ENCODE measurements around the gene GP9. TPM values are rescaled to one million over a fixed set of nuclear protein-coding genes. Genes with fewer than 3 reads are reported as not detected.

GP9 gene
- total and polyA plus RNA-seq, 9 of the 15 experiments (the other 6 are each of a cell fraction or from before 2014, with no cell fraction given): not detected

DNA sequence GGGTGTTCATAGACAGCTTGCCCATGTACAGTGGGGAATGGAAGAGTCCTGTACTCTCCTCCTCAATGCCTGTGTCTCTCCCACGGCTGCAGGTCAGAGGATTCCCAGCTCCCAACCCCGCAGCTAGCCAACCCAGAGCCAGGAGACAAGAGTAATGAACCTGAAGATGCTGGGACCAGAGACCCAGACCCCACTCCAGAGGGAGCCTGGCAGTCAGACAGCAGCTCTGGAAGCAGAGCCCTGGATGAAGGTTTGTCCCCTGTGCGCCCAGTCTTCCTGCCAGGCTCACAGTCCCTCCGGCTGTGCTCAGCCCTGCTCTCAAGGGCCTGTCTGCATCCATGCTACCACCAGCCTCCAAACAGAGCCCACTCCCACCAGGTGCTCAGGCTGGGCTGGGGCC, 30.0 kb upstream of the GP9 start:
- 52% methylated on average over 3 of the region's 4 CpGs for WGBS (ENCODE audit: insufficient coverage, low coverage, missing lambda C conversion rate)
- Histone ChIP-seq H3K9me1 (ENCODE audit: control insufficient read depth, insufficient read depth, low read length) (no peaks in the 10 kb centered on the region), H3K4me2 (ENCODE audit: insufficient read depth, low read length) (no peak overlapping the region), H3K27me3 (ENCODE audit: control insufficient read depth in 2 of 2, insufficient read depth in 2 of 2, low read length in 2 of 2) (no peaks in the 10 kb centered on the region), H3K9me3 (replicated peaks; ENCODE audit: control insufficient read depth, insufficient read depth, low read depth, low read length) (peaks cover 2% of the 10 kb centered on the region; the same call in 1 of the 2 replicates), H3K36me3 (ENCODE audit: control insufficient read depth, insufficient read depth, low read length) (no peaks in the 10 kb centered on the region), H3K27ac (ENCODE audit: extremely low read depth, low read depth, low read length) (no peak overlapping the region), H4K20me1 (replicated peaks; ENCODE audit: control insufficient read depth, insufficient read depth, low read length) (no peaks in the 10 kb centered on the region), H3K4me1 (replicated peaks in 1 of 2; ENCODE audit: control insufficient read depth in 2 of 2, insufficient read depth in 2 of 2, low read length in 2 of 2) (peaks cover 7 to 22% of the 10 kb centered on the region in 2 experiments; a peak in 4 of 5 replicates), H3K9ac (ENCODE audit: insufficient read depth in 1 of 2, low read depth in 2 of 2, low read length in 2 of 2) (no peak overlapping the region), H3K79me2 (ENCODE audit: control insufficient read depth, insufficient read depth, low read length) (no peaks in the 10 kb centered on the region), H2AFZ (ENCODE audit: low read depth, low read length) (no peak overlapping the region), H3K4me3 (no peak overlapping the region)
- POLR2A ChIA-PET: interaction anchor here (0.6 to 1.0 kb wide), 2 partner anchors 23 to 60 kb away, joined by 3 to 4 read pairs; no protein-coding TSS in a partner anchor
- BruUV-seq (replicated peaks): no TSS peak
- CTCF ChIA-PET (ENCODE audit: low intra/inter-chr PET ratio): no interaction called here
- no peak for DNase-seq (ENCODE audit: extremely low read depth in 1 of 4, low spot score in 3 of 4)
- intact Hi-C loops (cut with micrococcal nuclease) (no loop called here), in situ Hi-C loops (cut with MboI) (no loop called here)
- no peak for ATAC-seq
- TF ChIP-seq MED1 (CRISPR knock-in tag; IDR thresholded peaks at IDR 0.05; ENCODE audit: borderline replicate concordance) (no peak), NFRKB (IDR thresholded peaks at IDR 0.05; ENCODE audit: low read depth) (no peak), ZNF217 (CRISPR knock-in tag; IDR thresholded peaks at IDR 0.05) (no peak), NFIC (IDR thresholded peaks at IDR 0.05) (no peak), TGIF2 (CRISPR knock-in tag; IDR thresholded peaks at IDR 0.05) (no peak), HOXB6 (CRISPR knock-in tag; IDR thresholded peaks at IDR 0.05; ENCODE audit: borderline replicate concordance) (no peak), MBD2 (IDR thresholded peaks at IDR 0.05; ENCODE audit: borderline replicate concordance, low read depth) (no peak), ETS2 (tag; IDR thresholded peaks at IDR 0.05; ENCODE audit: borderline replicate concordance, poor library complexity, severe bottlenecking) (no peak), MAFG (tag; conservative IDR thresholded peaks at IDR 0.05) (no peak), TCF7 (IDR thresholded peaks at IDR 0.05; ENCODE audit: borderline replicate concordance) (no peak), ZNF766 (CRISPR knock-in tag; conservative IDR thresholded peaks at IDR 0.05) (no peak), SMARCA5 (IDR thresholded peaks at IDR 0.05) (no peak)
- TF ChIP-seq, protein P1, sequence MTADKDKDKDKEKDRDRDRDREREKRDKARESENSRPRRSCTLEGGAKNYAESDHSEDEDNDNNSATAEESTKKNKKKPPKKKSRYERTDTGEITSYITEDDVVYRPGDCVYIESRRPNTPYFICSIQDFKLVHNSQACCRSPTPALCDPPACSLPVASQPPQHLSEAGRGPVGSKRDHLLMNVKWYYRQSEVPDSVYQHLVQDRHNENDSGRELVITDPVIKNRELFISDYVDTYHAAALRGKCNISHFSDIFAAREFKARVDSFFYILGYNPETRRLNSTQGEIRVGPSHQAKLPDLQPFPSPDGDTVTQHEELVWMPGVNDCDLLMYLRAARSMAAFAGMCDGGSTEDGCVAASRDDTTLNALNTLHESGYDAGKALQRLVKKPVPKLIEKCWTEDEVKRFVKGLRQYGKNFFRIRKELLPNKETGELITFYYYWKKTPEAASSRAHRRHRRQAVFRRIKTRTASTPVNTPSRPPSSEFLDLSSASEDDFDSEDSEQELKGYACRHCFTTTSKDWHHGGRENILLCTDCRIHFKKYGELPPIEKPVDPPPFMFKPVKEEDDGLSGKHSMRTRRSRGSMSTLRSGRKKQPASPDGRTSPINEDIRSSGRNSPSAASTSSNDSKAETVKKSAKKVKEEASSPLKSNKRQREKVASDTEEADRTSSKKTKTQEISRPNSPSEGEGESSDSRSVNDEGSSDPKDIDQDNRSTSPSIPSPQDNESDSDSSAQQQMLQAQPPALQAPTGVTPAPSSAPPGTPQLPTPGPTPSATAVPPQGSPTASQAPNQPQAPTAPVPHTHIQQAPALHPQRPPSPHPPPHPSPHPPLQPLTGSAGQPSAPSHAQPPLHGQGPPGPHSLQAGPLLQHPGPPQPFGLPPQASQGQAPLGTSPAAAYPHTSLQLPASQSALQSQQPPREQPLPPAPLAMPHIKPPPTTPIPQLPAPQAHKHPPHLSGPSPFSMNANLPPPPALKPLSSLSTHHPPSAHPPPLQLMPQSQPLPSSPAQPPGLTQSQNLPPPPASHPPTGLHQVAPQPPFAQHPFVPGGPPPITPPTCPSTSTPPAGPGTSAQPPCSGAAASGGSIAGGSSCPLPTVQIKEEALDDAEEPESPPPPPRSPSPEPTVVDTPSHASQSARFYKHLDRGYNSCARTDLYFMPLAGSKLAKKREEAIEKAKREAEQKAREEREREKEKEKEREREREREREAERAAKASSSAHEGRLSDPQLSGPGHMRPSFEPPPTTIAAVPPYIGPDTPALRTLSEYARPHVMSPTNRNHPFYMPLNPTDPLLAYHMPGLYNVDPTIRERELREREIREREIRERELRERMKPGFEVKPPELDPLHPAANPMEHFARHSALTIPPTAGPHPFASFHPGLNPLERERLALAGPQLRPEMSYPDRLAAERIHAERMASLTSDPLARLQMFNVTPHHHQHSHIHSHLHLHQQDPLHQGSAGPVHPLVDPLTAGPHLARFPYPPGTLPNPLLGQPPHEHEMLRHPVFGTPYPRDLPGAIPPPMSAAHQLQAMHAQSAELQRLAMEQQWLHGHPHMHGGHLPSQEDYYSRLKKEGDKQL (CRISPR knock-in tag; IDR thresholded peaks at IDR 0.05; ENCODE audit: borderline replicate concordance): no peak
- TF ChIP-seq, protein P2, sequence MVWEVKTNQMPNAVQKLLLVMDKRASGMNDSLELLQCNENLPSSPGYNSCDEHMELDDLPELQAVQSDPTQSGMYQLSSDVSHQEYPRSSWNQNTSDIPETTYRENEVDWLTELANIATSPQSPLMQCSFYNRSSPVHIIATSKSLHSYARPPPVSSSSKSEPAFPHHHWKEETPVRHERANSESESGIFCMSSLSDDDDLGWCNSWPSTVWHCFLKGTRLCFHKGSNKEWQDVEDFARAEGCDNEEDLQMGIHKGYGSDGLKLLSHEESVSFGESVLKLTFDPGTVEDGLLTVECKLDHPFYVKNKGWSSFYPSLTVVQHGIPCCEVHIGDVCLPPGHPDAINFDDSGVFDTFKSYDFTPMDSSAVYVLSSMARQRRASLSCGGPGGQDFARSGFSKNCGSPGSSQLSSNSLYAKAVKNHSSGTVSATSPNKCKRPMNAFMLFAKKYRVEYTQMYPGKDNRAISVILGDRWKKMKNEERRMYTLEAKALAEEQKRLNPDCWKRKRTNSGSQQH (CRISPR knock-in tag; IDR thresholded peaks at IDR 0.05): no peak
- no peak for FAIRE-seq
